Inflammatory macrophage treated with lipopolysaccharide for 1 hour (primary cell): ENCODE measurements around the gene ATP6V1F.

Experiments used
- DNase-seq, 2 donors: peaks; one replicate each; pipeline ENCODE4 v3.0.0-alpha.2; 2020 to 2022

ATP6V1F gene

DNA sequence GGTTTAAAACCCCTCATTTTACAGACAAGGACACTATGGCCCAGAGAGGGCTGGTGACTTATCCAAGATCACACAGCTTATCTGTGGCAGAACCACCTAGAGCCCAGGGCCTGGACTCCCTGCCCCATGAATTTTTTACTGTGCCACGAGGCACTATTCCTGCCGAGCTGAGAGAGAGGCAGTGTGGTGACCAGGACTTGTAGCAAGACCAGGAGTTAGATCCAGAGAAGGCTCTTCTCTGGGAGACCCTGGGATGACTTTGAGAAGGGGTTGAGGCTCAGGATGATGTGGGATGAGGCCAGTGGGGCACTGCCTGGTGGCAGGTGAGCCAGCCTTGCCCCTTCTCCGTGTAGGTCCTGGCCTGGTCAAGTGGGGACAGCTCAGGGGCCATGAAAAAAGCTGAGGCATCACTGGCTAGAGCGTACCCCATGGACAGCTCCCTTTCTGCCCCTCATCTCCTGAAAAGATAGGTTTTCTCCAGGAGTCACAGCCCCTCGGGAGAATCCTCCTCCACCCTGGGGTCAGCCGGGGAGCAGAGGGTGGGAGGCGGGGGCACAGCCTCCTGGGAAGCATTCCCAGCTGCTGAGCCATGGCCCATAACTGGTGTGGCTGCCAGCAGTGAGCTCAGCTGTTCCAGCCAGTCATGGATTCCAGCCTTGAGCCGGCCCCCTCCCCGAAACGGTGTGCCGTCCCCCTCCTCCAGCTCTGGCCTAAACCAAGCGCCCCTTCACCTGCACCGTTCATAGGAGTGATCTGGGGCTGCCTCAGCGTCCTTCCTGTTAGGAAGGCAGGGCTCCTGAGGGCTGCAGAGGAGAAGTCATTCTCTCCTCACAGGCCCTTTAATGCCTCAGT, 26.6 kb upstream of the ATP6V1F start:
- DNase-seq, result no peak

DNA sequence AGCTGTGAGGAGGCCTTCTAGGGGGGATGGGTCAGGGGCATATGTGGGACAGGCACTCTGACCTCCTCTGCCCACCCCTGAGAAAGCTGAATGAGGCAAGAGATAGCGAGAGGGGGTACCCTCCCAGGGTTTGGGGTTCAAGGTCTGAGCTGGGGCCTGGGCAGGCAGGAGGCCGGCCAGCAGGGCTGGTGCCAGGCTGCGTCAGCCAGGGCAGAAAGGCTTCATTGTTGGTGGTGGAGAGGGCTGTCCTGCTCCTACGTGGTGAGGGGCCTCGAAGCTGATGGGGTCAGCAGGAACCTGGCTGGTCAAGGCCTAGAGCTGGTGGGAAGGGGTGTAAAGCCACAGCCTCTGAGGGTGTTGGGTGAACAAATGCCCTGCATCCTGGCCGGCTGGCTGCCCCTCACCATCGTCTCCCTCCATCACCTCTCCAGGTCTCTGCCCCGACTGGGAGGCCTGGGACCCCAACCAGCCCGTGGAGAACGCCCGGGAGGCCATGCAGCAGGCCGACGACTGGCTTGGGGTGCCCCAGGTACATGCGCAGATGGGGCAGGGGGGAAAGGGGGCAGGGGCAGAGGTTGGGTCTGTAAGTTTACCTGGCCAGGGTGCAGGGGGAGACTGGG, 25.8 kb upstream of the ATP6V1F start:
- DNase-seq, result no peak

DNA sequence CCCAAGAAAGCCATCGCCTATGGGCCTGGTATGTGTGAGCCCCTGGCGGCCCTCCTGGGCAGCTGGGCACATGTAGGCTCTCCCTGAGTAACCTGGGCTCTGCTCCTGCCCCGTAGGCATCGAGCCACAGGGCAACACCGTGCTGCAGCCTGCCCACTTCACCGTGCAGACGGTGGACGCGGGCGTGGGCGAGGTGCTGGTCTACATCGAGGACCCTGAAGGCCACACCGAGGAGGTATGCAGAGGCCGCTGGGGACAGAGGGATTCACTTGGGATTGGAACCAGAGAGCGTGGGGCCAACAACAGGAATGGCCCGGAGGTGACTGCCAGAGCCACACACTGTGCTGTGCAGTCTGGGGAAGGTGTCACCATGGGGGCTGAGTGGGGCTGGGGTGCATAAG, 25.1 kb upstream of the ATP6V1F start:
- DNase-seq, result no peak

DNA sequence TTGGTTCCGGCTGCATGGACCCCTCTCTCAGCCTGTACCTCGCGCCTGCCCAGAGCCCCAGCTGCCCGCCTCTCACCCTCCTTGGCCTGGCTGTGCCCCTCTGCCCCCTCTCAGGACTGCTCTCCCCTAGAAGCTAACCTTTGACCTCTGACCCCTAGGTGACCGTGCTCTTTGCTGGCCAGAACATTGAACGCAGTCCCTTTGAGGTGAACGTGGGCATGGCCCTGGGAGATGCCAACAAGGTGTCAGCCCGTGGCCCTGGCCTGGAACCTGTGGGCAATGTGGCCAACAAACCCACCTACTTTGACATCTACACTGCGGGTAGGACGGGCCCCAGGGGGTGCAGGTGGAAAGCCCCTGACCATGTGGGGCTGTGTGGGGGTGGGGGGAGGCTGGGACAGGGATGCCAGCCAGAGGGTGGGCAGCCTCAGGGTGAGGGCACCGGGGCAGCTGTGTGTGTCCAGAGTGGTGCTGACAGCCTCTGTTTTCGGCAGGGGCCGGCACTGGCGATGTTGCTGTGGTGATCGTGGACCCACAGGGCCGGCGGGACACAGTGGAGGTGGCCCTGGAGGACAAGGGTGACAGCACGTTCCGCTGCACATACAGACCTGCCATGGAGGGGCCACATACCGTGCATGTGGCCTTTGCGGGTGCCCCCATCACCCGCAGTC, 24.4 kb upstream of the ATP6V1F start:
- DNase-seq, result no peak

DNA sequence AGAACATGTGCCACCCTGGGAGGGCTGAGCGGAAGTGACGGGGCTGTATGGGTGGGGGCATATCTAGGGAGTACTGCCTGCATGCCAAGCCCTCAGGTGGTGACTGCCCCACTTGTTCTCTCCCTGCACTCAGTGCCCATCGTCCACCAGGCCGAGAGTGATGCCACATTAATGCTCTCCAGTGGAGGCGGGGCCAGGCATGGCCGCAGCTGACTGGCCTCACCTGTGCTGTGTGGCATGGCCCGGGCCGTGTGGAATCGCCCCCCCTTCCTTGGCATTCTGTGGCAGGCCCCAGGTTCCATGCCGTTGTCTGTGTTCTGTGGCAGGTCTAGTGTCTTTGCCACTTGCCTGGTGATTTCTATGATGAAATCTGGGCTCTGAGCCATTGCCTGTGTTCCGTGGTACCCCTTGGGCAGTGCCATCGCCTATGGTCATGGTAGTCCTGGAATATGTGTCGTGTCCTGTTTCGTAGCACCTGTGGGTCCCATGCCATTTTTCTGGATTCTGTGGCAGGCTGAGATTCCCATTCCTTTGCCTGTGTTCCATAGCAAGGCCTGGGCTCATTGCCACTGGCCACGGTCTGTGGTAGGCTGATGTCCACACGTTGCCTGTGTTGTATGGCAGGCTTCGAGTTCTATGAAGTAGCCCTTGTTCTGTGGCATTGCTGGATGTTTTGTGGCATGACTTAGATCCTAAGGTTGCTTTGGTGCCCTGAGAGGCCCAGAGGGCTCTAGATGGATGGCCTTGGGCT, 23.5 kb upstream of the ATP6V1F start:
- no peak for DNase-seq

DNA sequence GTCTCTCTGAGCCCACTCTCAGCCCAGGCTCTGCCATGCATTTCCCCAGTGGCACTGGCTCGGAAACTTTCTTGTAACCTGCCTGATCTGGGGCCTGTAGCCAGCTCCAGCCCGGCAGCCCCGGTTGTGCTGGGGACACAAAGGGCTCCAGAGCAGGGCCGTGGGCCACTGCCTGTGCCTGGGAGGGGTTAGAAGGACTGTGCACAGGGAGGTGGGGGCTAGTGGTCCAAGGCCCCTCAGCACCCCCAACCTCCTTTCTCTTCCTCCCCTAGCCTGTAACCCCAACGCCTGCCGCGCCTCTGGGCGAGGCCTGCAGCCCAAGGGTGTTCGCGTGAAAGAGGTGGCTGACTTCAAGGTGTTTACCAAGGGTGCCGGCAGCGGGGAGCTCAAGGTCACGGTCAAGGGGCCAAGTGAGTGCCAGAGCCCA, 22.9 kb upstream of the ATP6V1F start:
- no peak for DNase-seq

DNA sequence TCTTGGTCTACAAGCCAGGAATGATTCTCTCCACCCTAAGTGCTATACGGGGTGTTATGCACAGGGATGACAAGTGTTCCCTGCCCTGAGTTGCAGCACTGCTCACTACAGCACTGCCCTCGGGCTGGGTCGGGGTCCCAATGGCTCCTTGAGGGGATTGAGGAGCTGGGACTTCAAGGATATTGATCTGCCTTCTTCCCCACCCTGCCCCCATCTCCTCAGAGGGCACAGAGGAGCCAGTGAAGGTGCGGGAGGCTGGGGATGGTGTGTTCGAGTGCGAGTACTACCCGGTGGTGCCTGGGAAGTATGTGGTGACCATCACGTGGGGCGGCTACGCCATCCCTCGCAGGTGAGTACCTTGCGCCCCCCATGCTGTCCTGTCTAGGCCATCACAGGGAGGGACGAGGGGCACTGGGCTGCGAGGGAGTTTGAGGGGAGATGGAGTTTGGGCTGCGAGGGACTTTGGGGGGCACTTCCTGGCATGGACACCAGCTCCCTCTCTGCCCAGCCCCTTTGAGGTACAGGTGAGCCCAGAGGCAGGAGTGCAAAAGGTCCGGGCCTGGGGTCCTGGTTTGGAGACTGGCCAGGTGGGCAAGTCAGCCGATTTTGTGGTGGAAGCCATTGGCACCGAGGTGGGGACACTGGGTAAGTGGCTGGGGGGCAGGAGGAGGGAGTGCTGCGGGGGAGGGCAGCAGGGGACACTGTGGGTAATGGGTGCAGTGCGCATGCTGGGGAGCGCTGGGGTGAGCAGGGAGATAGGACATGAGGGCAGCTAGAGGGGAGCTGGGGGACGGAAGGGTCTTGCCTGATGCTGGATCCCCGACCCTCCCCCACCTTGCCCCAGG, 22.1 kb upstream of the ATP6V1F start:
- no peak for DNase-seq

DNA sequence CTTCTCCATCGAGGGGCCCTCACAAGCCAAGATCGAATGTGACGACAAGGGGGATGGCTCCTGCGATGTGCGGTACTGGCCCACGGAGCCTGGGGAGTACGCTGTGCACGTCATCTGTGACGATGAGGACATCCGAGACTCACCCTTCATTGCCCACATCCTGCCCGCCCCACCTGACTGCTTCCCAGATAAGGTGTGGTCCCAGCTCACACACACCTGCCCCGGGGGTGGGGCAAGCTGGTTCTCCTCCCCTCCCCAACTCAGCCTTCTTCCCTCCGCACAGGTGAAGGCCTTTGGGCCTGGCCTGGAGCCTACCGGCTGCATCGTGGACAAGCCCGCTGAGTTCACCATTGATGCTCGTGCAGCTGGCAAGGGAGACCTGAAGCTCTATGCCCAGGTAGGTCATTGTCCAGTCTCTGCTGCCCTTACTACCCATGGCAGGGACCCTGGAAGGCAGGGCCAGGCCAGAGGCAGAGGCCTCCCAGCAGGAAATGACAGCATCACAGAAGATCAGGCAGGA, 21.4 kb upstream of the ATP6V1F start:
- DNase-seq, result no peak

DNA sequence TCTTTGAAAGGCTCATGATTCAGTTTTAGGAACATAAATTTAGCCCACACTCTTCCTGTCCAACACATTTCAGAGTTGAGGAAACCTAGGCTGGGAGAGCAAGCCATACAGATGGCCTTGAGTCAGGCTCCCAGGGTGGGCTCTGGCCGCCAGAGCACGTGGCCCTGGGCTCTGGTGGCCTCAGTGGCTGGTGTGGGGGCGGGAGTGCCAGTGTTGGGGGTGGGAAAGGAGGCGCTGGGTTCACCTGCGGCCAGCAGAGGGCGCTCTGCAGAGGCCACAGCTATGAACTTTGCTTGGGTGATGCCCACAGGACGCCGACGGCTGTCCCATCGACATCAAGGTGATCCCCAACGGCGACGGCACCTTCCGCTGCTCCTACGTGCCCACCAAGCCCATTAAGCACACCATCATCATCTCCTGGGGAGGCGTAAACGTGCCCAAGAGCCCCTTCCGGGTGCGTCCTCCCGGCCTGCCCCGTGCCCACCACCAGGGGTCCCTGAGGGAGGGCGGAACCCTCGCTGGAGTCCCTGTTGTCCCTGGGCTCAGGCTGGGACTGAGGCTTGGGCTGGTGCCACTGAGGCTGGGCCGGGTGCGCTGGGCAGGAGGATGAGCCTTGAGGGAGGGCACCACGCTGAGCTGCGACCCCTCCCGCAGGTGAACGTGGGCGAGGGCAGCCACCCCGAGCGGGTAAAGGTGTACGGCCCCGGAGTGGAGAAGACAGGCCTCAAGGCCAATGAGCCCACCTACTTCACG, 20.6 kb upstream of the ATP6V1F start:
- peak; percentile 52 to 69 for DNase-seq

DNA sequence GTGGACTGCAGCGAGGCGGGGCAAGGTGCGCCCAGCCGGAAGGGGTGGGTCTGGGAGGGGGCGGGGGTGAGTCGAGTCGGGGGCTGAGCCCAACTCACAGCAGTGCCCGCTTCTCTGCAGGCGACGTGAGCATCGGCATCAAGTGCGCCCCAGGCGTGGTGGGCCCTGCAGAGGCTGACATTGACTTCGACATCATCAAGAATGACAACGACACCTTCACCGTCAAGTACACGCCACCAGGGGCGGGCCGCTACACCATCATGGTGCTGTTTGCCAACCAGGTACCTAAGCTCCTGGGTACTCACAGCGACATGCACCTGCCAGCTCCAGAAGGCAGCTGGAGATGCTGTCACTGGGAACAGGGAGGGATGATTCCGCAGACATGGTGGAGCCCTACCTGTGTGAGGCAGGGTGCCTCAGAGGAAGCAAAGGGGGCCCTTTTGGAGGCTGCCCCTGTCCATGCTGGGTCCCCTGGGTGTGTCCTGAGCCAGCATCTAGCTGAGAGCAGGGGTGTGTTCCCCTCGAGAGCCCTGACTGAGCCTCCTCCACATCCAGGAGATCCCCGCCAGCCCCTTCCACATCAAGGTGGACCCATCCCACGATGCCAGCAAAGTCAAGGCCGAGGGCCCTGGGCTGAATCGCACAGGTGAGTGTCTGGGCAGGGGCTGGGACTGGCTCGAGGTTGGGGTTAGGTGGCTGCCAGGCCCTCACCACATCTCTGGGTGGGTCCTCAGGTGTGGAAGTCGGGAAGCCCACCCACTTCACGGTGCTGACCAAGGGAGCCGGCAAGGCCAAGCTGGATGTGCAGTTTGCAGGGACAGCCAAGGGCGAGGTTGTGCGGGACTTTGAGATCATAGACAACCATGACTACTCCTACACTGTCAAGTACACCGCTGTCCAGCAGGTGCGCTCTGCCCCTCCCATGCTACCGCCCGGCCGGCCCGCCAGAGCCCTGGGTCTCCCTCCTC, 19.7 kb upstream of the ATP6V1F start:
- DNase-seq, result no peak

DNA sequence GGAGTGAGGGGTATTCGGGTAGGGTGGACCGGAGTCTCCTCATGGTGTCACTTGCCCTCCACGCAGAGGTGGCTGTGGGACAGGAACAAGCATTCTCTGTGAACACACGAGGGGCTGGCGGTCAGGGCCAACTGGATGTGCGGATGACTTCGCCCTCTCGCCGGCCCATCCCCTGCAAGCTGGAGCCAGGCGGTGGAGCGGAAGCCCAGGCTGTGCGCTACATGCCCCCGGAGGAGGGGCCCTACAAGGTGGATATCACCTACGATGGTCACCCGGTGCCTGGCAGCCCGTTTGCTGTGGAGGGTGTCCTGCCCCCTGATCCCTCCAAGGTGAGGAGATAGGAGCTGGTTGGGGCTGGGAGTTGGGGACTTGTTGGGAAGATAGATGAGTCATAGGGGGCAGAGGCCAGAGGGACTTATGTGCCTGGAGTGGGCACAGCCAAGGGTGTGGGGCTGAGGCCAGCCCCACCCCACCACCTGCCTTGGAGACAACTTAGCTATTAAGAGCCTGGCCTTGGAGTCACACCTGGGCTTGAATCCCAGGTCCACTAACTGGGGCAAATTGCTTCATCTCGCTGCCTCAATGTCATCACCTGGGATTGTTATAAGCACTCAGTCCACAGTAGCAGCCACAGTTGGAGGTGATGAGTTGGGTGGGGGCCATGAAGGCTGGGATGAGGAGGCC, 18.6 kb upstream of the ATP6V1F start:
- no peak for DNase-seq

DNA sequence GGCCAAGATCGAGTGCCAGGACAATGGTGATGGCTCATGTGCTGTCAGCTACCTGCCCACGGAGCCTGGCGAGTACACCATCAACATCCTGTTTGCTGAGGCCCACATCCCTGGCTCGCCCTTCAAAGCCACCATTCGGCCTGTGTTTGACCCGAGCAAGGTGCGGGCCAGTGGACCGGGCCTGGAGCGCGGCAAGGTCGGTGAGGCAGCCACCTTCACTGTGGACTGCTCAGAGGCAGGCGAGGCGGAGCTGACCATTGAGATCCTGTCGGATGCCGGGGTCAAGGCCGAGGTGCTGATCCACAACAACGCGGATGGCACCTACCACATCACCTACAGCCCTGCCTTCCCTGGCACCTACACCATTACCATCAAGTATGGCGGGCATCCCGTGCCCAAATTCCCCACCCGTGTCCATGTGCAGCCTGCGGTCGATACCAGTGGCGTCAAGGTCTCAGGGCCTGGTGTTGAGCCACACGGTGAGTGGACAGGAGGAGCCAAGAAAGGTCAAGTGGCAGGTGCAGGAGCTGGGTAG, 17.8 kb upstream of the ATP6V1F start:
- DNase-seq, result no peak

DNA sequence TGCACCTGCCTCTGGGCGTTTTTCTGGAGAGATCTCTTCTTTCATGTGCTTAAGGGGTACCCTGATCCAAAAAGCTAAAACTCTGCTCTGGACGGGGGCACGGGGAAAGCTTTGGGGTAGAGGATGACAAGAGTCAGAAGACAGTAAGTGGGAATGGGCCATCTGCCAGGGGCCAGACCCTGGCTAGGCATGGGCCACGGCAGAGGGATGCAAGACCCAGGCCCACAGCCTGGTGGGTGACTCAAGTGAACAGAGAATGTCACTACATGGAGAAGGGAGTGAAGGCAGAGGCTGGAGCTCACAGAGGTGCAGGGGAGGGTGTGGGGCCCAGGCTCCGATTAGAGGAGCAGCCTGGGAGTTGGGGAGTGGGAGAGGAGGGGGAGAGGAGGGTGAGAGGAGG, 17.2 kb upstream of the ATP6V1F start:
- no peak for DNase-seq

DNA sequence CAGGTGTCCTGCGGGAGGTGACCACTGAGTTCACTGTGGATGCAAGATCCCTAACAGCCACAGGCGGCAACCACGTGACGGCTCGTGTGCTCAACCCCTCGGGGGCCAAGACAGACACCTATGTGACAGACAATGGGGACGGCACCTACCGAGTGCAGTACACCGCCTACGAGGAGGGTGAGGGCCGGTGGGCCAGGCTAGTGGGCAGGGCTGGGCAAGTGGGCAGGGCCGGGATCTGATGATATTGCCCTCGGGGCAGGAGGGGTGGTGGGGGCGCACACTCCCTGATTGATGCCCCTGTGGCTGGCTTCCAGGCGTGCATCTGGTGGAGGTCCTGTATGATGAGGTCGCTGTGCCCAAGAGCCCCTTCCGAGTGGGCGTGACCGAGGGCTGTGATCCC, 16.7 kb upstream of the ATP6V1F start:
- DNase-seq, result no peak

DNA sequence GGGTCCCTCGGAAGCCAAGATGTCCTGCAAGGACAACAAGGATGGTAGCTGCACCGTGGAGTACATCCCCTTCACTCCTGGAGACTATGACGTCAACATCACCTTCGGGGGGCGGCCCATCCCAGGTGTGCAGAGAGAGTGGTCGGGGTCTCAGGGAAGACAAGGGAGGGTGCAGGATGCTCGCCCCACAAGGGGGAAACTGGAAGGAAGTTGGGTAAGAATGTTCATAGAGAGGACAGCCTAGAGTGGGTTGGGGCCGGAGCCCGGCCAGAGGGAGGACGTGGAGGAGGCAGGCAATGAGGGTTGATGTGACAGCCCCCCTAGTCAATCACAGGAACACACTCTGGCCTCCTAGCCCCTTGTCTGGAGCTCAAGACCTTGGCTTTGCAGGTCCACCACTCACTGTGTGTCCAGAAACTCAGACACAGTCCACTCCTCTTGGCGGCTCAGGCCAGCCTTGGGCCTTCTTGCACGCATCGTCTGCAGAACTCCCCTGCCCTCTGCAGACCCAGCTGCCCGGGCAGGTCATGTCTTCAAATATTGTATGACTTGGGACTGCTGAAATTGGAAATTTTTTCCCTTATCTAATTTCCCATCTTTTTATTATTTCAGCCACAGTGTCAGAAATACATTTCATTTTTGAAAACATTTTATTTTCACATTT, 15.7 kb upstream of the ATP6V1F start:
- no peak for DNase-seq

DNA sequence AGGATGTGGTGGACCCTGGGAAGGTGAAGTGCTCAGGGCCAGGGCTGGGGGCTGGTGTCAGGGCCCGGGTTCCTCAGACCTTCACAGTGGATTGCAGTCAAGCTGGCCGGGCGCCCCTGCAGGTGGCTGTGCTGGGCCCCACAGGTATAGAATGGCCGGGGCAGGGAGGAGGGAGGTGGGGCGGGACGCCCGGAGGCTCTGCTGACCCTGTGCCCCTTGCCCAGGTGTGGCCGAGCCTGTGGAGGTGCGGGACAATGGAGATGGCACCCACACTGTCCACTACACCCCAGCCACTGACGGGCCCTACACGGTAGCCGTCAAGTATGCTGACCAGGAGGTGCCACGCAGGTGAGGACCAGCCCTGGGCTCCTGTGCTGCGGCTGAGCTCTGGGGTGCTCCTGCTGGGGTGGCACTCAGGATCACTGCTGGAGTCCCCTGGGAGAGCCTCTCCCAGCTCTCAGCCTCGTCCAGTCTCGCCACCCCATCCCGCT, 14.9 kb upstream of the ATP6V1F start:
- DNase-seq, result no peak

DNA sequence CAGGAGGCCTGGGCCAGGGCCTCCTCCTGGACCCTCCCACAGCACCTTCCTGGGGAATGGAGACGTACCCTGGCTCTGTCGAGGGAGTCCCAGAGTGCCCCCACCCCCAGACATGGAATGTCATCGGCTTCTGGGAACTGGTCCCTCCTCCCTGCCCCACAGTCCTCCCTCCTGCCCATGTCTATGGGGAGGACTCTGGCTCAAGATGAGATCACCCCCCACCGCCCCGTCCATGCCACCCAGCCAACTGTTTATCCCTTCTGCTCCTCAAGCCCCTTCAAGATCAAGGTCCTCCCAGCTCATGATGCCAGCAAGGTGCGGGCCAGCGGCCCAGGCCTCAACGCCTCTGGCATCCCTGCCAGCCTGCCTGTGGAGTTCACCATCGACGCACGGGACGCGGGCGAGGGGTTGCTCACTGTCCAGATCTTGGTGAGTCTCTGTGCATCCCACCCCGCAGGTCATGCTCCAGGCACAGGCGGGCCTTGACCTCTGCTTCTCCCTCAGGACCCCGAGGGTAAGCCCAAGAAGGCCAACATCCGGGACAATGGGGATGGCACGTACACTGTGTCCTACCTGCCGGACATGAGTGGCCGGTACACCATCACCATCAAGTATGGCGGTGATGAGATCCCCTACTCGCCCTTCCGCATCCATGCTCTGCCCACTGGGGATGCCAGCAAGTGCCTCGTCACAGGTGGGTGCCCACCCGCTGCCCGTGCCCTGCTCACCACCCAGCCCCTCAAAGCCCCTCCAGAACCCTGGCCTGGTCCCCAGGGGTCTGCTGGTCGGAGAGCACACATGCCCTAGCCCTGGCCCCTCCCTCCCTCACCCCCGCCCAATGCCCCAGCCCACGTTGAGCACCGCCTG, 14.1 kb upstream of the ATP6V1F start:
- DNase-seq, result no peak
